ENCODE data around the gene TARS1.

GRCh38 chr5:33475706-33476105, 34.9 kb downstream of the TARS1 start:
- TF ChIP-seq POLR2A (IDR thresholded peaks at IDR 0.05) (no peak), CTCF (IDR thresholded peaks at IDR 0.05) (no peak)

All from ovary (tissue), 3 donors.